Right atrium auricular region (tissue), 2 donors: ENCODE data around the gene ATAD1. TPM values are rescaled to one million over a fixed set of nuclear protein-coding genes. Genes with fewer than 3 reads are reported as not detected.
"Not testable (repeated sequence)": the region's sequence is repeated elsewhere in the genome, so short reads cannot be mapped to it uniquely, and the experiment has no call there.

Experiments
- DNase-seq: peaks from one replicate; pipeline ENCODE4 v3.0.0-alpha.2; 2019; ENCODE audit warnings: low spot score
- H3K27ac ChIP-seq, 2 donors: fragments of 200-600 bp; sonication (generic); 1 replicate in 1 of 2; 2 replicates in 1 of 2; pipeline ENCODE4 v1.5.1; 2016 to 2019
- H3K27me3 ChIP-seq, 2 donors: fragments of 200-600 bp; sonication (generic); one replicate each; pipeline versions ENCODE4 v1.5.1 to v1.6.0; 2017 to 2019
- H3K36me3 ChIP-seq: fragments of 200-600 bp; sonication (generic); one replicate; pipeline ENCODE4 v1.5.1; 2016
- H3K4me1 ChIP-seq, 2 donors: fragments of 200-600 bp; sonication (generic); one replicate each; pipeline versions ENCODE4 v1.5.1 to v1.6.0; 2017 to 2019
- H3K4me3 ChIP-seq, 2 donors: fragments of 200-600 bp; sonication (generic); 1 replicate in 1 of 2; 2 replicates in 1 of 2; pipeline ENCODE4 v1.5.1; 2017 to 2019; ENCODE audit warnings: mild to moderate bottlenecking in 1 of 2, moderate library complexity in 1 of 2
- H3K9me3 ChIP-seq, 2 donors: fragments of 200-600 bp; sonication (generic); one replicate each; pipeline ENCODE4 v1.5.1; 2019
- CTCF ChIP-seq, 2 donors: fragments of 200-600 bp; sonication (generic); IDR thresholded peaks; one replicate each; pipeline ENCODE4 v1.5.1; 2019; ENCODE audit warnings: antibody characterized with exemption in 2 of 2
- total RNA-seq, 2 donors: library from RNA; depleted of rRNA; stranded (reverse); fragments of >200 nt; gene quantifications; one replicate each; pipeline ENCODE4 v1.1.0, GENCODE V29; 2016

ATAD1 gene
- total RNA-seq, 2 donors from 2014 or later, result 59.5 to 80.3 TPM

GRCh38 chr10:87740254-87740655 is 77.8 kb downstream of the ATAD1 start:
- Histone ChIP-seq H3K36me3 (no peaks in the 10 kb centered on the region), H3K27ac (peak overlapping the region in 1 of 2 donors; percentile 11), H3K4me1 (no peaks in the 10 kb centered on the region), H3K27me3 (no peaks in the 10 kb centered on the region), H3K9me3 (no peaks in the 10 kb centered on the region), H3K4me3 (no peak overlapping the region)
- no peak for TF ChIP-seq CTCF (IDR thresholded peaks at IDR 0.05)
- DNase-seq, result no peak

- Histone ChIP-seq H3K4me3 (no peak overlapping the region), H3K9me3 (no peaks in the 10 kb centered on the region), H3K27ac (peak overlapping the region in 1 of 2 donors; percentile 11), H3K4me1 (peaks cover 0 to 5% of the 10 kb centered on the region in 2 donors), H3K27me3 (no peaks in the 10 kb centered on the region), H3K36me3 (no peaks in the 10 kb centered on the region)
- DNase-seq, result no peak
- no peak for TF ChIP-seq CTCF (IDR thresholded peaks at IDR 0.05)
Measured at GRCh38 chr10:87739703-87740102, 78.3 kb downstream of the ATAD1 start.

- DNase-seq, H3K27me3 ChIP-seq: not testable (repeated sequence)
Measured at GRCh38 chr10:87738253-87738652, 79.8 kb downstream of the ATAD1 start.

GRCh38 chr10:87734987-87735827 is 82.8 kb downstream of the ATAD1 start:
- TF ChIP-seq CTCF (IDR thresholded peaks at IDR 0.05), result peak; percentile 79 to 88
- H3K27me3 ChIP-seq, result no peaks in the 10 kb centered on the region
- no peak for DNase-seq
- H3K36me3 ChIP-seq, result no peaks in the 10 kb centered on the region
- H3K9me3 ChIP-seq, result no peaks in the 10 kb centered on the region
- no peak overlapping the region for H3K27ac ChIP-seq
- no peak overlapping the region for H3K4me3 ChIP-seq
- H3K4me1 ChIP-seq, result peaks cover 0 to 7% of the 10 kb centered on the region in 2 donors

More at GRCh38 chr10:87738253-87738652, 79.8 kb downstream of the ATAD1 start:
- not testable (repeated sequence) for H3K4me3 ChIP-seq, H3K27ac ChIP-seq, H3K9me3 ChIP-seq, H3K36me3 ChIP-seq, H3K4me1 ChIP-seq

- H3K4me3 ChIP-seq, result no peak overlapping the region
- no peak overlapping the region for H3K27ac ChIP-seq
- H3K36me3 ChIP-seq, result no peaks in the 10 kb centered on the region
- no peak for TF ChIP-seq CTCF (IDR thresholded peaks at IDR 0.05)
- H3K4me1 ChIP-seq, result peaks cover 0 to 7% of the 10 kb centered on the region in 2 donors
- no peaks in the 10 kb centered on the region for H3K9me3 ChIP-seq
- H3K27me3 ChIP-seq, result no peaks in the 10 kb centered on the region
- no peak for DNase-seq
Measured at GRCh38 chr10:87733081-87733480, 84.9 kb downstream of the ATAD1 start.

- H3K9me3 ChIP-seq, result no peaks in the 10 kb centered on the region
- no peak for TF ChIP-seq CTCF (IDR thresholded peaks at IDR 0.05)
- H3K4me3 ChIP-seq, result no peak overlapping the region
- H3K4me1 ChIP-seq, result peaks cover 0 to 5% of the 10 kb centered on the region in 2 donors
- no peak for DNase-seq
- no peaks in the 10 kb centered on the region for H3K27me3 ChIP-seq
- no peak overlapping the region for H3K27ac ChIP-seq
- H3K36me3 ChIP-seq, result no peaks in the 10 kb centered on the region
Measured at GRCh38 chr10:87729940-87730339, 88.1 kb downstream of the ATAD1 start.
